ENCODE results near the gene B4GALNT2. TPM values are rescaled to one million over a fixed set of nuclear protein-coding genes. Genes with fewer than 3 reads are reported as not detected.
"Not testable (repeated sequence)": the region's sequence is repeated elsewhere in the genome, so short reads cannot be mapped to it uniquely, and the experiment has no call there.

The B4GALNT2 gene
- polyA plus RNA-seq, 4 donors = 0.48 to 2.0 (median 1.1) TPM

DNA sequence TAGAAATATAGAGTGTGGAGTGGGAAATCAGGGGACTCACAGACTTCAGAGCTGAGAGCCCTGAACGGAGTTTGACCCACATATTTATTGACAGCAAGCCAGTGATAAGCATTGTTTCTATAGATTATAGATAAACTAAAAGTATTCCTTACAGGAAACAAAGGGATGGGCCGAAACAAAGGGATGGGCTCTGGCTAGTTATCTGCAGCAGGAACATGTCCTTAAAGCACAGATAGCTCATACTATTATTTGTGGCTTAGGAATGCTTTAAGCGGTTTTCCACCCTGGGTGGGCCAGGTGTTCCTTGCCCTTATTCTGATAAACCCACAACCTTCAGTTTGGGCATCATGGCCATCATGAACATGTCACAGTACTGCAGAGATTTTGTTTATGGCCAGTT lies 38.1 kb downstream of the B4GALNT2 start:
- not testable (repeated sequence) for DNase-seq (ENCODE audit: low read depth in 4 of 4, low spot score in 2 of 4)

DNA sequence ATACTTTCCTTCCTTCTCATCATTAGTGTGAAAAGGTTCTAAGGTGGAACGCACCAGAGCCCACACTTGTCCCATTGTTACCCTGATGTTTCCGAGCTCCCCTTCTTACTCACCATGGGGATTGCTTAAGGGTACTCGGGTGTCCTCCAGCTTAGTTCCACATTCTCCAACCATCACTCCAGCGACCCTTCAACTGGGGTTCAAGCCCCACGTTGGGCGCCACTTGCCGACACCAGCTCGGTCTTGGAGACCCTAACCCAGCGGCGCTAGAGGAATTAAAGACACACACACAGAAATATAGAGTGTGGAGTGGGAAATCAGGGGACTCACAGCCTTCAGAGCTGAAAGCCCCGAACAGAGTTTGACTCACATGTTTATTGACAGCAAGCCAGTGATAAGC lies 43.4 kb downstream of the B4GALNT2 start:
- not testable (repeated sequence) for DNase-seq (ENCODE audit: low read depth in 4 of 4, low spot score in 2 of 4)

DNA sequence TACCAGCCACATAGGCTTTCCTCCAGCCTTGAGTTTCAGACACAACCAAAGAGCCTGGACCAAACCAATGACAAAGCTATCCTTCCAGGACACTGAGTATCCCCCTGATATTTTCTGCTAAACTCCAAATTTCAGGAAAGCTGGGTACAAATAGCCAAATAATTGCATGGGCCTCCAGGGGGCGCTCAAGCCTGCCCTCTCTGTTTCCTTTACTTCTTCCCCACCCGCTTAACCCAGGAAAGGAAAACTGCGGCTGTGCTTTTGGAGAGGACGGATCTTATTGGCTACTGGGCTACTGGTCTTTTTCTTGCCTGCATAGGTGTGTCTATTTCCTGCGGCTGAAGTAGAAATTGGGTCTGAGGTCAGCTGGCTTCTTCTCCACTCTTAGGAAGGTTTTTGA lies 47.7 kb downstream of the B4GALNT2 start:
- peak in 2 of 4 donors; percentile 10 to 21 for DNase-seq (ENCODE audit: low read depth in 4 of 4, low spot score in 2 of 4)

DNA sequence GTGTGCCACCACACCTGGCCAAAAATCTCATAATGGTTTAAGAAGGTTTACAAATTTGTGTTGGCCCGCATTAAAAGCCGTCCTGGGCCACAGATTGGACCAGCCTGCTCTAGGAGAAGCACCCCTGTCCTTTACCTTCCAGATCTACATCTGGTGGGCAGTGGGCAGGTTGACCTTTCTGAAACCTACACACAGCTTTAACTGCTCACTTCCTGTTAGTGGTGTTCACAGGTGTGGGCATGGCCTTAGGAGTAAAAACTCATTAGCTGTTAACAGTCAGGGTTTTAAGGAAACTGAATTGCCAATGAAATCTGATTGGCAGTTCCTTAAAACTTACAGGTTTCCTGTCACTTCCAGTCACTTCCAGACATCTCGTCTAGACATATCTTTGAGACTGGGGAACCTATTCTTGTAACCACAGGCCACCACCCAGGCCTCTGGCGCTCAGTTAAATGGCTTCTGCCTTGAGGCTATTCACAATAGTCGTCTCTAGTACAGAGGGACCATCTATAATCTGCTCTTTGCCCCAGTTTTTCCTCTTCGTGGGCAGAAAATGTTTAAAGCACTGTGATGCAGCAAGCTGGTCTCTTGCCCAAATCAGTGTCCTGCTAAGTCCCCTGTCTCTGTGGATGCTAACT lies 48.5 kb downstream of the B4GALNT2 start:
- no peak for DNase-seq (ENCODE audit: low read depth in 4 of 4, low spot score in 2 of 4)

DNA sequence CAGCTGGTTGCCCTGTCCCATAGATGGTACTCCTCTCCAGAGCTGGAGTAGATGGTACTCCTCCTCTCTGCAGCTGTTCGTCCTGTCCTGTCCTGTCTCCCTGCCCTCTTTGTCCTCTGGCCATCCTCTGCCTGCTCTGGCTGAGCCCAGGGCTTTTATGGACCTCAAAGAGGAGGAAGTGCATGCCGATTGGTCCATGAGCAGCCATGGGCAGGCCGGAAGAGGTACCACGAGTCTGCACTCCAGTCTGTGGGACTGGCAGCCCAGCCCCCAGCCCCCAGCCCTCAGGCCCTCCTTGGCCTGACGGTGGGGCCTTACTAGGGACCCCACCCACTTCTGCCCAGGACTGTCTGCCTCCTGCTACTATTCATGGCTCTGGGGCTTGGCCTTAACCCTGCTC lies 50.8 kb downstream of the B4GALNT2 start:
- no peak for DNase-seq (ENCODE audit: low read depth in 4 of 4, low spot score in 2 of 4)

DNA sequence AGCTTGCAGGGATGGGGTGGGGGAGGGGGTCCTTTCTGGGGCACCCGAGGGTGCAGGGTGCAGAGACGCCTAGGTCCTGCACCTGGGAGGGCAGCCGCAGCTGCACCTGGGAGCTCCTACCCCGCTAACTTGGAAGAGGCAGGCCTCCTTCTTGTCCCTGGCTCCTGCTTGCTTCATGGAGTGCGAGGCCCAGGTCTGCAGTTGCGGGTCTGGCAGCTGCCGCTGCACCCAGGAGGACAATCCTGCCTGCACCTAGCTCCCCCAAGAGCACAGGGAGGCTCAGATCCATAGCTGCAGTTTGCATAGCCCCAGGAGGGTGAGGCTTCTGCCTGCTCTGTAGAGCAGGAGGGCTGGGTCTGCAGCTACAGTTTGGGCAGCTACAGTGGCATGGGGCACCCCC lies 51.2 kb downstream of the B4GALNT2 start:
- no peak for DNase-seq (ENCODE audit: low read depth in 4 of 4, low spot score in 2 of 4)

DNA sequence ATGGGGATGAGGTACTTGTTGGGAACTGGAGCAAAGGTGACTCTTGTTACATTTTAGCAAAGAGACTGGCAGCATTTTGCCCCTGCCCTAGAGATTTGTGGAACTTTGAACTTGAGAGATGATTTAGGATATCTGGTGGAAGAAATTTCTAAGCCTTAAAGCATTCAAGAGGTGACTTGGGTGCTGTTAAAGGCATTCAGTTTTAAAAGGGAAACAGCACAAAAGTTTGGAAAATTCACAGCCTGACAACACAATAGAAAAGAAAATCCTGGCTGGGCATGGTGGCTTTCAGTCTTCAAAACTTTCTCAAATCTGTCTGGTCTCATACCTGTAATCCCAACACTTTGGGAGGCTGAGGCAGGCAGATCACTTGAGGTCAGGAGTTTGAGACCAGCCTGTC lies 52.0 kb downstream of the B4GALNT2 start:
- DNase-seq (ENCODE audit: low read depth in 4 of 4, low spot score in 2 of 4) = not testable (repeated sequence)

DNA sequence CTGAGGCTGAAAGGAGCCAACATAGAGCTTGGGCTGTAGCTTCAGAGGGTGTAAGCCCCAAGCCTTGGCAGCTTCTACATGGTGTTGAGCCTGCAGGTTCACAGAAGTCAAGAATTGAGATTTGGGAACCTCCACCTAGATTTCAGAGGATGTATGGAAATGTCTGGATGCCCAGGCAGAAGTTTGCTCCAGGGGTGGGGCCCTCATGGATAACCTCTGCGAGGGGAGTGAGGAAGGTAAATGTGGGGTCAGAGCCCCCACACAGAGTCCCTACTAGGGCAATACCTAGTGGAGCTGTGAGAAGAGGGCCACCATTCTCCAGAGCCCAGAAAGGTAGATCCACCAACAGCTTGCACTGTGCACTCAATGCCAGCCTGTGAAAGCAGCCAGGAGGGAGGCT lies 52.8 kb downstream of the B4GALNT2 start:
- not testable (repeated sequence) for DNase-seq (ENCODE audit: low read depth in 4 of 4, low spot score in 2 of 4)

DNA sequence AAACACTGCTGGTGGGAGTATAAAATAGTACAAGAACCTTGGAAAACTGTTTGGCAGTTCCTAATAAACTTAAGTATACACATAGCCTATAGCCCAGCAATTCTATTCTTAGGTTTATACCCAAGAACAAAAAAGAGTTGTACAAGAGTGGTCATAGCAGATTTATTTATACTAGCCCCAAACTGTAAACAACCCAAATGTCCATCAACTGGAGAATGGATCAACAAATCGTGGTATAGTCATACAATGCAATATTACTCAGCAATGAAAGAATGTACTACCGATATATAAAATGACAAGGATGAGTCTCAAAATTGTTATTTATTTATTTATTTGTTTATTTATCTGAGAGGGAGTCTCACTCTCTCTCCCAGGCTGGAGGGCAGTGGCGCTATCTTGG lies 54.7 kb downstream of the B4GALNT2 start:
- no peak for DNase-seq (ENCODE audit: low read depth in 4 of 4, low spot score in 2 of 4)

DNA sequence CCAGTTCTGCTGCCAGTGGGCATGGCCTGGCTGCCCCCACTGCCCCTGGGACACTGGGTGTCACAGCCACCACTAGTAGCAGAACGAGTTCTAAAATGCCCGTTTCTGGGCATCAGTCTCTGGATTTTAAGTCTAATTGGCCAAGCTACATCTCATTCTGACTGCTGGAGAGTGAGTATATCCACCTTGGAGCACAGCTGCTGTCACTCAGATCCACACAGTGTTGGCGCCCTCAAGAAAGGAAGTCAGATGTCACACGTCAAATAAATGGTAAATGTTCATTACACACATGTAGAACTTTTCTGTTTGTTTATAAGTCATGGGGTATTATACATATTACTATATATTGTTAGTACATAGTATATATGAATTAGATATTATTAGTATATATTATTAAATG lies 58.4 kb downstream of the B4GALNT2 start:
- no peak for DNase-seq (ENCODE audit: low read depth in 4 of 4, low spot score in 2 of 4)

DNA sequence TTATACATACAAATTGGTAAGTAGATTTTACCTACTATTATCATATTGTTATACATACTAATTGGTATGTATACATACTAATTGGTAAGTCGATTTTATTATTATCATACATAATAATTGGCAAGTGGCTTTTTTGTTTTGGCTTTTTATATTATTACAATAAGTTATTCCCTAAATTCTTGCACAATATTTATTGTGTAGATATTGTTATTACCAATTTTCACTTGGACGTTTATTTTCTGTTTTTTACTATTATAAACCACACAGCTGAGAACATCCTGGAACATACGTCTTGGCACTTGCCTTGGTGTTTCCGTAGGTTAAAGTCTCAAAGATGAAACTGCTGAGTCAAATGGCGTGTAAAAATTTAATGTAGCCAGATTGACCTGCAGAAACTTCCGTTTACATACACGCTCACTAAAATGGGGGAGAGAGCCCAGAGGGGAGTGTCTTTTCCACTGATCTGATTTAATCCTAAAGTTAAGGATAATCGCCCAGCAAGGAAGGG lies 58.9 kb downstream of the B4GALNT2 start:
- peak in 1 of 4 donors; percentile 34 for DNase-seq (ENCODE audit: low read depth in 4 of 4, low spot score in 2 of 4)

DNA sequence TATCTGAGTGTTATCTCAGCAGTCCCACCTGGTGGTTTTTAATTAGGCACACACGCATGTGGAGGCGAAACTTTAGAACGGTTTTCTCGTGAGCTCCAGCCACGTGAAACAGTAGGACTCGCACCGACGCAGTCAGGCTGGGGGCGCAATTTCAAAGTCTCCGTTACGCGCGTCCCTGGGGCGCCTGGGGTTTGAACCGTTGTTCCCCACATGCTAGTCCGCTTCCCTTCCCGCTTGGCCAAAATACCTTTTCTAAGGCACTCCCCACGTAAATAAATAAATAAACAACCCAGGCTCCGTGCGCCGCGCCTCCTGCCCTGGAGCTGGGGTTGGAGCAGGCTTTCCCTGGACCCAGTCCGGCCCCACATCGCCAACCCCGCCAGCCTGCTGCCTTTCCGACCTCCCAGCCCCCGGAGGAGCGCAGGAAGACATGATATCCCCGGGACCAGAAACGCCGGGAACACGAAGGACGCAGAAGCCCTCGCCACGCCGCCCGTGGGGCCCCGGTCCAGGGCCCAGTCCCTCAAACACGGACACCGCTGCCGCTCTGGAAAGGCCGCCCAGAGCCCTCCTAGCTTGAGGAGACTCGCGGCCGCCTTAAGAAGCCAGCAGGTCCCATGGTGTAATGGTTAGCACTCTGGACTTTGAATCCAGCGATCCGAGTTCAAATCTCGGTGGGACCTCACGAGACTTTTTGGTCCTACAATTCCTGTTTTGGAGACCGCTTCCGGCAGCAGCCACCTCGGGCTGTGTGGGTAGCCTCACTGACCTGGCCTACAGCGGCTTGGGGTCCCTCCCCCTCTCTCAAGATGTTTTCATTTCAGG lies 59.6 kb downstream of the B4GALNT2 start:
- DNase-seq (ENCODE audit: low read depth in 4 of 4, low spot score in 2 of 4) = peak; percentile 76 to 94 (median 85)

DNA sequence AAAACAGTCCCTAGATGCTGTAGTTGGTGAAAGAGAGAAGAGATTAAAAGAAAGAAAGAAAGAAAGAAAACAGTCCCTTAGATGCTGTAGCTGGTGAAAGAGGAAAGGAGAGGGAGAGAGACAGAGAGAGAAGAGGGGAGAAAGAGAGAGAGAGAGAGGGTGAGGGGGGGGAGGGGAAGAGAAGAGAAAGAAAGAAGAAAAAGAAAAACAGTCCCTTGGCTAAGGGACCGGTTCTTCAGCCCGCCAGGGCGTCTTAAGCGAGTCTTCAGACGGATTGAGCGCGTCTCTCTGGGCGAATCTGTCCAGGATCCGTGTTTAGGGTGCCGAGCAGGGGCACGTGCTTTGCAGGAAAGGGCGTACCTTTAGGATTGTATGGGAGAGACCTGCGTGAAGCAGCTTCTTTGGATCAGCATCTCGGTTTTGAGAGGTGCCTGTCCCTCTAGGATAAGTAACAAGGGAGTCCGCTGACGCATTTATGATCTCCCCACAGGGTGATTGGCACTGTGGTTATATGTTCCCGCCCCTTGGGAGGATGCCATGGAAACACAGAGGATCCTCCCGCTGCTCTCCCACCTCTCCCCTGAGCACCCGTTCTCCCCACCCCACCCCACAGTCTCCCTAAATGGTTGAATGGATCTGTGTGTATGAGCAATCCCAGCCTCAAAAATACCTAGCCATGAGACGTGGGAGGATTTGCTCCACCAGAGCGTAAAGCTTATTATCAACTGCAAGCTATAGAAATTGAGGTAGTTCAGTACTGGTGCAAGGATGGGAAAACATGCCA lies 61.1 kb downstream of the B4GALNT2 start:
- peak; percentile 52 to 75 (median 60) for DNase-seq (ENCODE audit: low read depth in 4 of 4, low spot score in 2 of 4)

DNA sequence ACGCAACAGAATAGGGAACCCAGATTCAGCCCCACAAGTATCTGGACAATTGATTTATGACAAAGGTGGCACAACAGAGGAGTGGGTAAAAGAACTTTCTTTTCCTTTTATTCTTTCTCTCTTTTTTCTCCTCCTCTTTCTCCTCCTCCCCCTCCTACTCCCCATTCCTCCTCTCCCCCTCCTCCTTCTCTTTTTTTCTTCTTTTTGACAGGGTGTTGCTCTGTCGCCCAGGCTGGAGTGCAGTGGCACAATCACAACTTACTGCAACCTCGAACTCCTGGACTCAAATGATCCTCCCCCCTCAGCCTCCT lies 61.7 kb downstream of the B4GALNT2 start:
- DNase-seq (ENCODE audit: low read depth in 4 of 4, low spot score in 2 of 4) = no peak

DNA sequence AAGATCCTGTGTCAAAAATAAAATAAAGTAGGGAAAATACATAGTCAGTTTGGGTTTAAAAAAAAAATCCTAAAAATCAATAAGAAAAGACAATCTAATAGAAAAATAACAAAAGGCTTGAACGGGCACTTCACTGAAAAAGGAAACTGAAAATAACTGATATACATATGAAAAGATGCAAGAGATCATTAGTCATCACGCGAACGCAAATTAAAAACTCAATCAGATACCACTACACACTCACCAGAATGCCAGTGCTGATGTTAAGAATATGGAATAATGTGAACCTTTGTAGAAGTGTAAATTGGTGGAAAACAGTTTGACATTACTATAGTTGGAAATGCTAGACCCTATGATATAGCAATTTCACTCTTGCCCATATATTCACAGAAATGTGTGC lies 63.2 kb downstream of the B4GALNT2 start:
- DNase-seq (ENCODE audit: low read depth in 4 of 4, low spot score in 2 of 4) = no peak

DNA sequence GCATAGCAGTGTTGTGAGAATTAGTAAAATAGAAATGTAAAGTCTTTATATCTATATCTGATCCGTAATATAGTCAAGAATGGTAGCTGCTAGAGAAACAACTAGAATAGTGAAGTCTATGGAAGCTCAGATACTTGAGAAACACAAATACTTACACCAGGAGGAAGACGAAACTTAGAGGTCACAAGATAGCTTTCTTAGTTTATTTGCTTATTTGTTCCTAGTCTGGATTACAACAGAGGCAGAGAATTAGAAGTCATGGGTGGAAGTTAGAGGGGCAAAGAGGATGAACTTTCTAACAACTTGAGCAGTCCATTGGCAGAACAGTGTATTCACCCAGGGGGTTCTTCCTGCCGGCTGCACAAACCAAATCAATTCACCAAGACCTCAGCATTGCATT lies 64.0 kb downstream of the B4GALNT2 start:
- DNase-seq (ENCODE audit: low read depth in 4 of 4, low spot score in 2 of 4) = no peak

DNA sequence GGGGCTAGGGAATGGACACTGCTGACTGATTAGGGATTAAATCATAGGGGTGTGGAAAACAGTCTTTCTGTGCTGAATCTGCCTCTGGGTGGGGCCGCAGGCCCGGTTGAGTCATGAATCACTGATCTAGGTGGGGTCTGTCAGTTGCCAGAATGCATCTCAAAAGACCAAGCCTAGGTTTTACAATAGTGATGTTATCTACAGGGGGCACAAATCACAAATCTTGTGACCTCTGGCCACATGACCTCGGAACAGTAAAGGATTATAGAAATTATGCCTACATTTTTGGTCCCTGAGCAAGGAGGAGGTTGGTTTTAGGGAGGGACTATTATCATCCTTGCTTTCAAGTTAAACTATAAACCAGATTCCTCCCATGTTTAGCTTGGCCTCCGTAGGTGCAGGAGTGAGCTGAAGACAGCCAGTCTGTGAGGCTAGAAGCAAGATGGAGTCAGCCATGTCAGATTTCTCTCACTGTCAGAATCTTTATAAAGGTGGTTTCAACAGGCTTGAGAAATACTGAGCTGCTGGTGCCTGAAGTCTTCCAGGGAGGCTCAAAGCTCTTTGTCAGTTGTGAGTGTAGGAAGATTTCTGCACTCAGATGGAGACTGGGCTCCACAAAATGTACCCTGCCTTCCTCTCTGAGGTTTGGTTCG lies 64.9 kb downstream of the B4GALNT2 start:
- no peak for DNase-seq (ENCODE audit: low read depth in 4 of 4, low spot score in 2 of 4)

DNA sequence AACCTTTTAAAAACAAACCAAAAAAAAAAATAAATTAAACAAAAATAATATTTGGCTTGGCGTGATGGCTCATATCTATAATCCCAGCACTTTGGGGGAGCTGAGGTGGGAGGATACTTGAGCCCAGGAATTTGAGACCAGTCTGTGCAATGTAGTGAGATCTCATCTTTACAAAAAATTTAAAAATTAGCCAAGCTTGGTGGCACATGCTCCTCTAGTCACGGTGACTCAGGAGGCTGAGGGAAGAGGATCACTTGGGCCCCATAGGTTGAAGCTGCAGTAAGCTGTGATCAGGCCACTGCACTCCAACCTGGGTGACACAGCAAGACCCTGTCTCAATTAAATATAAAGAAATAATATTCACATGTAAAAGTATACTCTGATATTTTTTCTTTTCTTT lies 65.6 kb downstream of the B4GALNT2 start:
- DNase-seq (ENCODE audit: low read depth in 4 of 4, low spot score in 2 of 4) = no peak

DNA sequence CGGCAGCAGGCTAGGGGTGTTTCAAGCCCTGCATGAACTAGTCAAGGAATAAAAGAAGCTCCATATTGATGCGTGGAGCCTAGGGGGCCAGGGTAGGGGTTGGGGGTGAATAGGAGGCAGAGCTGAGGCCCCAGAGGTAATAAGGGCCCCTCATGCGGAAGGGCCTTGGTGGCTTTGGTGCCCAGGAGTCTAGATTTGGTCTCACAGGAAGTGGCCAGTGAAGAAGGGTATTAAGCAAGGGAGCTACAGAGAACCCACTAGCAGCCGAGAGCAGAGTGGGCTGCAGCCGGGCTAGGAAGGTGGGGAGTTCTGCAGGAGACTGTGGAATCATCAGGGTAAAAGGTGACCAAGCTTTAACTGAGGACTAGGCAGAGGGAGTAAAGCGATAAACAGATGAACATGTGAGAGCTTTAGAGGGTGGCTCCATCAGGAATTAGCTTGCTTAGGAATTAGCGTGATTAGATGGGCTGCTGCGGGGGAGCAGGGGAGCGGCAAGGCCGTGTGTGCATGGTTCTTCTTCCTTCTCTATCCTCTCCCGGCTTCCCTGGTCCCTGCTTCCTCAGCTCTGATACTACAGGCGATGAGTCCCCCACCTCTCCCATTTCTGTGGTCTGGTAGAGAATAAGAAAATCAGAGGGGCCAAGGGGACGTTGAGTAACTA lies 68.0 kb downstream of the B4GALNT2 start:
- DNase-seq (ENCODE audit: low read depth in 4 of 4, low spot score in 2 of 4) = no peak

DNA sequence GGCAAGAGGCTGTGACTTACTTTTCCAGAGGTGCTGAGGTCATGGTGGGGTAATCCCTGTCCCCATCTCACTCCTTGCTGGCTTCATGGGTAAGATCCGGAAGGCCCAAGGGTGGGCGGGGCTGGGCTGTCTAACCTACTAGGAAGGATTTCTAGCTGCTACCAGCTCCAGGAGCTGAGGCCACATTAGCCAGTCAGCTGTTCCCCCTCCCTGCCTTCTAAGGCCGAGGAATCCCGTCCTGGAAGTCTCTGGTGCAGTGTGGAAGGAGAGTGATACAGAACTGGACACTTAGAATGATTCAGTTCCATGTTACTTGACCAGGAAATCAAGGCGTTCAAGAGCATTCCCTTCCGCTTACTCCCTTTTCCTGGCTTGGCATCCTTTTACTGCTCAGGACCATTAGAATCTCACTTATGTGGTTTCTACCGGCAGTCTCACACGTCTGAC lies 68.9 kb downstream of the B4GALNT2 start:
- no peak for DNase-seq (ENCODE audit: low read depth in 4 of 4, low spot score in 2 of 4)

Data from left renal cortex interstitium (tissue), 4 donors.